ENCODE data around the gene FRMPD2. TPM values are rescaled to one million over a fixed set of nuclear protein-coding genes. Genes with fewer than 3 reads are reported as not detected.

The FRMPD2 gene
- total and polyA plus RNA-seq, 2 of the 4 experiments (the other 2 are of a cell fraction), result 0.18 TPM; not detected in 1

- no peak for TF ChIP-seq MXI1 (IDR thresholded peaks at IDR 0.05; ENCODE audit: borderline replicate concordance, low read depth, low read length)
Measured at GRCh38 chr10:48251525-48252353, 22.8 kb downstream of the FRMPD2 start (continued).

- Histone ChIP-seq H4K8ac (ENCODE audit: low read depth in 2 of 2, low read length in 2 of 2) (no peak overlapping the region), H2BK5ac (ENCODE audit: low read depth, low read length, poor library complexity, severe bottlenecking) (no peak overlapping the region), H3K27me3 (ENCODE audit: control insufficient read depth, insufficient read depth, low read length) (peaks cover 3% of the 10 kb centered on the region; the same call in 1 of the 2 replicates), H3K4me1 (ENCODE audit: control insufficient read depth, insufficient read depth, low read length) (peaks cover 3% of the 10 kb centered on the region; the same call in 1 of the 2 replicates), H2BK20ac (ENCODE audit: low read depth, low read length) (no peak overlapping the region), H3K79me1 (ENCODE audit: low read depth in 1 of 2, low read length in 2 of 2) (no peaks in the 10 kb centered on the region), H4K91ac (ENCODE audit: insufficient read depth, low read depth, low read length) (no peak overlapping the region), H3K4ac (ENCODE audit: low read depth, low read length) (no peak overlapping the region), H3K9me1 (ENCODE audit: insufficient read depth, low read length) (no peaks in the 10 kb centered on the region), H2BK15ac (ENCODE audit: low read depth, low read length) (no peak overlapping the region), H3K56ac (ENCODE audit: extremely low read depth, insufficient read depth, low read length) (no peak overlapping the region), H2AK9ac (replicated peaks; ENCODE audit: low read depth, low read length, poor library complexity) (no peak overlapping the region), H2BK120ac (ENCODE audit: low read depth, low read length) (no peak overlapping the region), H3K27ac (ENCODE audit: insufficient read depth, low read length) (no peak overlapping the region), H2AK5ac (ENCODE audit: low read depth, low read length) (no peak overlapping the region), H3K14ac (replicated peaks; ENCODE audit: low read depth, low read length) (no peak overlapping the region), H3K18ac (ENCODE audit: low read depth, low read length) (no peak overlapping the region), H3K9me3 (ENCODE audit: control insufficient read depth, insufficient read depth, low read length) (no peaks in the 10 kb centered on the region), H4K5ac (ENCODE audit: low read depth, low read length) (no peak overlapping the region), H3K36me3 (ENCODE audit: control insufficient read depth, insufficient read depth, low read length) (no peaks in the 10 kb centered on the region), H3K4me2 (ENCODE audit: low read depth, low read length) (no peak overlapping the region), H3K4me3 (ENCODE audit: insufficient read depth, low read depth, low read length) (no peak overlapping the region), H3K23ac (ENCODE audit: low read depth, low read length) (no peak overlapping the region), H4K20me1 (ENCODE audit: insufficient read depth, low read length) (no peaks in the 10 kb centered on the region), H2AFZ (replicated peaks; ENCODE audit: low read length, poor library complexity) (no peak overlapping the region), H3K9ac (ENCODE audit: low read depth, low read length) (no peak overlapping the region)
- intact Hi-C loops (cut with micrococcal nuclease) (no loop called here), dilution Hi-C loops (cut with HindIII; ENCODE audit: low sequenced_read_pairs, unreplicated experiment) (no loop called here), in situ Hi-C loops (cut with MboI; ENCODE audit: low sequenced_read_pairs) (no loop called here)
- CTCF ChIA-PET, result no interaction called here
- DNase-seq (no peak), ATAC-seq (ENCODE audit: low read depth) (no peak)
- TF ChIP-seq MXI1 (IDR thresholded peaks at IDR 0.05; ENCODE audit: borderline replicate concordance, low read depth, low read length), result no peak
- TF ChIP-seq RCOR1 (IDR thresholded peaks at IDR 0.05; ENCODE audit: insufficient replicate concordance, low read length), result no peak
- TF ChIP-seq, protein P1, sequence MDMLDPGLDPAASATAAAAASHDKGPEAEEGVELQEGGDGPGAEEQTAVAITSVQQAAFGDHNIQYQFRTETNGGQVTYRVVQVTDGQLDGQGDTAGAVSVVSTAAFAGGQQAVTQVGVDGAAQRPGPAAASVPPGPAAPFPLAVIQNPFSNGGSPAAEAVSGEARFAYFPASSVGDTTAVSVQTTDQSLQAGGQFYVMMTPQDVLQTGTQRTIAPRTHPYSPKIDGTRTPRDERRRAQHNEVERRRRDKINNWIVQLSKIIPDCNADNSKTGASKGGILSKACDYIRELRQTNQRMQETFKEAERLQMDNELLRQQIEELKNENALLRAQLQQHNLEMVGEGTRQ (IDR thresholded peaks at IDR 0.05; ENCODE audit: low read depth, low read length), result no peak
- TF ChIP-seq NFE2L2 (IDR thresholded peaks at IDR 0.05; ENCODE audit: low read depth, low read length), result no peak
- TF ChIP-seq CEBPB (IDR thresholded peaks at IDR 0.05; ENCODE audit: low read depth, low read length), result no peak
- no peak for TF ChIP-seq CHD1 (IDR thresholded peaks at IDR 0.05; ENCODE audit: low read depth, low read length)
- TF ChIP-seq, protein P2, sequence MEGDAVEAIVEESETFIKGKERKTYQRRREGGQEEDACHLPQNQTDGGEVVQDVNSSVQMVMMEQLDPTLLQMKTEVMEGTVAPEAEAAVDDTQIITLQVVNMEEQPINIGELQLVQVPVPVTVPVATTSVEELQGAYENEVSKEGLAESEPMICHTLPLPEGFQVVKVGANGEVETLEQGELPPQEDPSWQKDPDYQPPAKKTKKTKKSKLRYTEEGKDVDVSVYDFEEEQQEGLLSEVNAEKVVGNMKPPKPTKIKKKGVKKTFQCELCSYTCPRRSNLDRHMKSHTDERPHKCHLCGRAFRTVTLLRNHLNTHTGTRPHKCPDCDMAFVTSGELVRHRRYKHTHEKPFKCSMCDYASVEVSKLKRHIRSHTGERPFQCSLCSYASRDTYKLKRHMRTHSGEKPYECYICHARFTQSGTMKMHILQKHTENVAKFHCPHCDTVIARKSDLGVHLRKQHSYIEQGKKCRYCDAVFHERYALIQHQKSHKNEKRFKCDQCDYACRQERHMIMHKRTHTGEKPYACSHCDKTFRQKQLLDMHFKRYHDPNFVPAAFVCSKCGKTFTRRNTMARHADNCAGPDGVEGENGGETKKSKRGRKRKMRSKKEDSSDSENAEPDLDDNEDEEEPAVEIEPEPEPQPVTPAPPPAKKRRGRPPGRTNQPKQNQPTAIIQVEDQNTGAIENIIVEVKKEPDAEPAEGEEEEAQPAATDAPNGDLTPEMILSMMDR (conservative IDR thresholded peaks at IDR 0.05; ENCODE audit: low read depth, low read length), result no peak
- BruUV-seq (replicated peaks), result no TSS peak
- POLR2A ChIA-PET (ENCODE audit: unreplicated experiment), result no interaction called here
Measured at GRCh38 chr10:48251152-48251524, 23.4 kb downstream of the FRMPD2 start.
